Spleen (tissue), 11 donors: ENCODE results near the gene CHPF. TPM values are rescaled to one million over a fixed set of nuclear protein-coding genes. Genes with fewer than 3 reads are reported as not detected.

Experiments used
- DNase-seq: peaks from one replicate; pipeline ENCODE4 v3.0.0-alpha.2; 2020
- H3K27ac ChIP-seq, 8 donors: fragments of 200-600 bp; sonication (generic) in 7 of 8; 1 replicate in 4 of 8; 2 replicates in 4 of 8; pipeline versions ENCODE4 v1.5.0 to v1.8.0; 2016 to 2021; ENCODE audit warnings: inconsistent platforms in 4 of 8, mild to moderate bottlenecking in 4 of 8, moderate library complexity in 1 of 8
- H3K27me3 ChIP-seq, 7 donors: fragments of 200-600 bp; sonication (generic) in 6 of 7; replicated peaks in 1 of 7; 1 replicate in 4 of 7; 2 replicates in 3 of 7; pipeline versions ENCODE4 v1.5.0 to v1.8.0; 2016 to 2021; ENCODE audit warnings: inconsistent platforms in 3 of 7, mild to moderate bottlenecking in 1 of 7
- H3K36me3 ChIP-seq, 6 donors: fragments of 200-600 bp; sonication (generic) in 5 of 6; 1 replicate in 4 of 6; 2 replicates in 2 of 6; pipeline versions ENCODE4 v1.5.0 to v1.8.0; 2016 to 2021; ENCODE audit warnings: inconsistent platforms in 2 of 6
- H3K4me1 ChIP-seq, 6 donors: fragments of 200-600 bp; sonication (generic) in 5 of 6; 1 replicate in 3 of 6; 2 replicates in 3 of 6; pipeline versions ENCODE4 v1.5.0 to v1.8.0; 2016 to 2021; ENCODE audit warnings: inconsistent platforms in 3 of 6
- H3K4me3 ChIP-seq, 8 donors: fragments of 200-600 bp; sonication (generic) in 7 of 8; 1 replicate in 4 of 8; 2 replicates in 4 of 8; pipeline versions ENCODE4 v1.5.0 to v1.8.0; 2016 to 2021; ENCODE audit warnings: inconsistent platforms in 4 of 8, mild to moderate bottlenecking in 4 of 8, moderate library complexity in 2 of 8
- H3K9me3 ChIP-seq, 8 donors: fragments of 200-600 bp; sonication (generic) in 7 of 8; 1 replicate in 4 of 8; 2 replicates in 4 of 8; pipeline versions ENCODE4 v1.5.0 to v1.8.0; 2016 to 2021; ENCODE audit warnings: inconsistent platforms in 4 of 8
- POLR2A ChIP-seq, 3 donors: fragments of 450-650 bp; IDR thresholded peaks; one replicate each; pipeline ENCODE4 v1.5.1; 2017; ENCODE audit warnings: antibody characterized with exemption in 3 of 3, mild to moderate bottlenecking in 1 of 3
- POLR2AphosphoS5 ChIP-seq, 3 donors: sonication (generic); formaldehyde crosslinking; IDR thresholded peaks; one replicate each; pipeline ENCODE4 v1.5.1; 2017; ENCODE audit warnings: antibody characterized with exemption in 3 of 3
- whole genome bisulfite sequencing, 5 donors: extraction: QIAGEN DNeasy Blood & Tissue Kit in 3 of 5; methylation state at CpG; one replicate each; pipeline versions ENCODE4 v1.1.5 to v1.1.7; 2013 to 2018; 5-methylcytosine and 5-hydroxymethylcytosine counted together
- intact Hi-C: fragments of 100-400 bp; cut with DNase I; formaldehyde crosslinking; loops from one replicate; pipeline ENCODE4 v1.15.0; 2023; ENCODE audit warnings: low total_unique reads
- polyA plus RNA-seq, 3 donors: library from polyadenylated mRNA; stranded (reverse); fragments of 200-250 nt; gene quantifications; one replicate each; pipeline ENCODE4 v1.2.1, GENCODE V29; 2013
- total RNA-seq, 7 donors: library from RNA; depleted of rRNA in 3 of 7; stranded (reverse); fragments of >200 nt in 3 of 7; fragmentation: NEBNext Ultra II Directional in 4 of 7; extraction: Animal tissue kit (Norgen Biotek cat#: 25700) in 4 of 7; gene quantifications; one replicate each; pipeline versions ENCODE4 v1.1.0 to v1.2.1, GENCODE V29; 2016 to 2021
- TF ChIP-seq, protein P1 (sequence below), 11 experiments: fragments of 200-600 bp in 7 of 11; fragments of 450-650 bp in 4 of 11; sonication (generic) in 4 of 11; IDR thresholded peaks in 8 of 11; conservative IDR thresholded peaks in 3 of 11; 1 replicate in 7 of 11; 2 replicates in 4 of 11; pipeline versions ENCODE4 v1.4.0 to v1.8.0; 2016 to 2021; ENCODE audit warnings: antibody characterized with exemption in 11 of 11, inconsistent platforms in 4 of 11, mild to moderate bottlenecking in 1 of 11
- donor health status: healthy with polysubstance abuse.
- donor health status: DM: no; HTN: no; CAD: no; lungs with moderate emphysema.
- donor health status: DM: no; HTN: no; CAD: no.
- donor health status: Bipolar disorder and iron deficiency.
- donor health status: healthy.
- donor health status: DM: no; HTN: no; CAD: no.
- donor health status: DM: yes; HTN: yes; CAD: no.

CHPF gene
- total and polyA plus RNA-seq, 10 donors: 2.8 to 26.2 (median 13.2) TPM

DNA sequence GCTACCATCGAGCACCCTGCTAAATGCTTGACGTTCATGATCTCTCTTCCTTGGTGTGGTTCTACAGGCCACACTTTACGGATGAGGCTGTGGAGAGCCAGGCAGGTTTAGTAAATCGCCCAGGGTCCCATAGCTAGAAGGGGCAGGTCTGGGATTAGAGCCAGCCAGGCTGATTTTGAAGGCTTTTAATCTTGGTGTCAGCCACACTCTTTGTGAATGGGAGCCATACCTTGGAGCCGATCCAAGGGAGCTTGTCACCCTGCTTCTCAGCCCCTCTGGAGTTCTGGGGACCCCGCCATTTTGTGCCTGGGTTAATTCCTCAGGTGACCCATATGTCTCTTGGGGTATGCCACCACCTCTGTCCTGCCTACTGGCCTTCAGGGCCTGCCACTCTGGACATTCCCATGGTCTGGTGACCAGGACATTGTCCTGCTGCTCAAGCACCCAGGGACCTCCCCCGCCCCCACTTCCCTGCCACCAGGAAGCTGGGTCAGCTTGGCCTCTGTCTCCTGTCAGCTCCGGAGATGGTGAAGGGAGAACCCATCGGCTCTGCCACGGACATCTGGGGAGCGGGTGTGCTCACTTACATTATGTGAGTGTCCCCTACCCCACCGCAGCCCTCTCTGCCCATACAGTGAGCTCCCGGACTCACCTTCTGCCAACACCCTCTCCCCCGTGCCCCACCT lies 52.2 kb downstream of the CHPF start:
- DNase-seq: no peak
- TF ChIP-seq, protein P1, sequence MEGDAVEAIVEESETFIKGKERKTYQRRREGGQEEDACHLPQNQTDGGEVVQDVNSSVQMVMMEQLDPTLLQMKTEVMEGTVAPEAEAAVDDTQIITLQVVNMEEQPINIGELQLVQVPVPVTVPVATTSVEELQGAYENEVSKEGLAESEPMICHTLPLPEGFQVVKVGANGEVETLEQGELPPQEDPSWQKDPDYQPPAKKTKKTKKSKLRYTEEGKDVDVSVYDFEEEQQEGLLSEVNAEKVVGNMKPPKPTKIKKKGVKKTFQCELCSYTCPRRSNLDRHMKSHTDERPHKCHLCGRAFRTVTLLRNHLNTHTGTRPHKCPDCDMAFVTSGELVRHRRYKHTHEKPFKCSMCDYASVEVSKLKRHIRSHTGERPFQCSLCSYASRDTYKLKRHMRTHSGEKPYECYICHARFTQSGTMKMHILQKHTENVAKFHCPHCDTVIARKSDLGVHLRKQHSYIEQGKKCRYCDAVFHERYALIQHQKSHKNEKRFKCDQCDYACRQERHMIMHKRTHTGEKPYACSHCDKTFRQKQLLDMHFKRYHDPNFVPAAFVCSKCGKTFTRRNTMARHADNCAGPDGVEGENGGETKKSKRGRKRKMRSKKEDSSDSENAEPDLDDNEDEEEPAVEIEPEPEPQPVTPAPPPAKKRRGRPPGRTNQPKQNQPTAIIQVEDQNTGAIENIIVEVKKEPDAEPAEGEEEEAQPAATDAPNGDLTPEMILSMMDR (IDR thresholded peaks at IDR 0.05 in 8 of 11, conservative IDR thresholded peaks at IDR 0.05 in 3 of 11): no peak
- TF ChIP-seq POLR2A (IDR thresholded peaks at IDR 0.05) (no peak), POLR2AphosphoS5 (IDR thresholded peaks at IDR 0.05) (no peak)
- H3K9me3 ChIP-seq: no peaks in the 10 kb centered on the region
- H3K27ac ChIP-seq: no peak overlapping the region
- 72 to 82% (median 81%) methylated on average over 13 to 14 of the region's 14 CpGs for WGBS, 5 donors
- intact Hi-C loops: no loop called here
- H3K27me3 ChIP-seq: peaks cover 5 to 100% (median 54%) of the 10 kb centered on the region in 7 donors
- H3K4me3 ChIP-seq: no peak overlapping the region
- H3K36me3 ChIP-seq: no peaks in the 10 kb centered on the region
- peaks cover 0 to 11% (median 2%) of the 10 kb centered on the region in 6 donors for H3K4me1 ChIP-seq

DNA sequence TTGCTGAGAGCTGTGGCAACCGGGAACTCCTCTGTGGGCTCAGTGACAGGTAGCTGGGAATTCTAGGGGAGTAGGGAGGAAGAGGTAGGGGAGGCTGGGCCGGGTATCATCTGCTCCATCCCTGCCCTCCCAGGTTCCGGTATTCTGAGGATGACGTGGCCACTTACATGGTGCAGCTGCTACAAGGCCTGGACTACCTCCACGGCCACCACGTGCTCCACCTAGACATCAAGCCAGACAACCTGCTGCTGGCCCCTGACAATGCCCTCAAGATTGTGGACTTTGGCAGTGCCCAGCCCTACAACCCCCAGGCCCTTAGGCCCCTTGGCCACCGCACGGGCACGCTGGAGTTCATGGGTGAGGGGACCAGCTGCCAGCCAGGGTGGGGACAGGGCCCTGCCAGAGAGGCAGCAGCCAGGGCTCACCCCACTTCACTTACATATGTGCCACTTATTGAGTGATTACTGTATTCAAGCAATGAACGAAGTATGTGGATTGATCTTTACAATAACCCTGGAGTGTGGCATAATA lies 52.9 kb downstream of the CHPF start:
- H3K36me3 ChIP-seq: no peaks in the 10 kb centered on the region
- no peak overlapping the region for H3K4me3 ChIP-seq
- TF ChIP-seq POLR2AphosphoS5 (IDR thresholded peaks at IDR 0.05): no peak
- no peak for TF ChIP-seq POLR2A (IDR thresholded peaks at IDR 0.05)
- TF ChIP-seq, protein P1 (IDR thresholded peaks at IDR 0.05 in 8 of 11, conservative IDR thresholded peaks at IDR 0.05 in 3 of 11): no peak
- H3K27ac ChIP-seq: no peak overlapping the region
- WGBS, 5 donors: 82 to 94% (median 90%) methylated on average over 2 to 10 of the region's 10 CpGs
- peaks cover 0 to 100% (median 54%) of the 10 kb centered on the region in 7 donors for H3K27me3 ChIP-seq
- no peaks in the 10 kb centered on the region for H3K9me3 ChIP-seq
- peaks cover 0 to 6% (median 0%) of the 10 kb centered on the region in 6 donors for H3K4me1 ChIP-seq
- no peak for DNase-seq
- intact Hi-C loops: no loop called here

DNA sequence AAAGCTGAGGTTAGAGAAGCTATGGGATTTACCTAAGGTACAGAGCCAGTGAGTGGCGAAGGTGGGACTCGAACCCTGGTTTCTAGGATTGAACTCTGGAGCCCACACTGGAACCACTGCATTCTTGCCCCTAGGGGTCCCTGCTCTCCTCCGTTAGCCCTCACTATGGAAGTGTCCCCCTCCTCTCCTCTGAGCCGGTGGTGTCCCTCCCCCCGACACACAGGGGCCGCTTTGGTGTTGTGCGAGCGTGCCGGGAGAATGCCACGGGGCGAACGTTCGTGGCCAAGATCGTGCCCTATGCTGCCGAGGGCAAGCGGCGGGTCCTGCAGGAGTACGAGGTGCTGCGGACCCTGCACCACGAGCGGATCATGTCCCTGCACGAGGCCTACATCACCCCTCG lies 53.4 kb downstream of the CHPF start:
- peaks cover 0 to 100% (median 53%) of the 10 kb centered on the region in 7 donors for H3K27me3 ChIP-seq
- WGBS, 5 donors: 79 to 90% (median 85%) methylated on average over 21 to 23 of the region's 23 CpGs
- no peak overlapping the region for H3K27ac ChIP-seq
- H3K9me3 ChIP-seq: no peaks in the 10 kb centered on the region
- no peaks in the 10 kb centered on the region for H3K36me3 ChIP-seq
- intact Hi-C loops: no loop called here
- H3K4me3 ChIP-seq: no peak overlapping the region
- H3K4me1 ChIP-seq: peaks cover 0 to 1% (median under 1%) of the 10 kb centered on the region in 6 donors
- DNase-seq: no peak
- TF ChIP-seq, protein P1 (IDR thresholded peaks at IDR 0.05 in 8 of 11, conservative IDR thresholded peaks at IDR 0.05 in 3 of 11): no peak
- TF ChIP-seq POLR2A (IDR thresholded peaks at IDR 0.05) (no peak), POLR2AphosphoS5 (IDR thresholded peaks at IDR 0.05) (no peak)

DNA sequence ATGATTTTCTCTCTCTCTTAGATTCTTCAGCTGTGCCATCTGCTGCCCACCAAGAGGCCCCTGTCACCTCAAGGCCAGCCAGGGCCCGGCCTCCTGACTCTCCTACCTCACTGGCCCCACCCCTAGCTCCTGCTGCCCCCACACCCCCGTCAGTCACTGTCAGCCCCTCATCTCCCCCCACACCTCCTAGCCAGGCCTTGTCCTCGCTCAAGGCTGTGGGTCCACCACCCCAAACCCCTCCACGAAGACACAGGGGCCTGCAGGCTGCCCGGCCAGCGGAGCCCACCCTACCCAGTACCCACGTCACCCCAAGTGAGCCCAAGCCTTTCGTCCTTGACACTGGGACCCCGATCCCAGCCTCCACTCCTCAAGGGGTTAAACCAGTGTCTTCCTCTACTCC lies 54.3 kb downstream of the CHPF start:
- H3K36me3 ChIP-seq: no peaks in the 10 kb centered on the region
- no peaks in the 10 kb centered on the region for H3K9me3 ChIP-seq
- H3K27me3 ChIP-seq: peaks cover 5 to 100% (median 54%) of the 10 kb centered on the region in 7 donors
- DNase-seq: no peak
- 69 to 80% (median 76%) methylated on average over 9 of the region's 9 CpGs for WGBS, 5 donors
- peaks cover 0 to 10% (median 7%) of the 10 kb centered on the region in 6 donors for H3K4me1 ChIP-seq
- TF ChIP-seq, protein P1 (IDR thresholded peaks at IDR 0.05 in 8 of 11, conservative IDR thresholded peaks at IDR 0.05 in 3 of 11): no peak
- no peak for TF ChIP-seq POLR2A (IDR thresholded peaks at IDR 0.05)
- TF ChIP-seq POLR2AphosphoS5 (IDR thresholded peaks at IDR 0.05): no peak
- no peak overlapping the region for H3K27ac ChIP-seq
- intact Hi-C loops: no loop called here
- no peak overlapping the region for H3K4me3 ChIP-seq
